Frontal cortex (tissue), 4 donors: ENCODE data around the gene HEMGN. TPM values are rescaled to one million over a fixed set of nuclear protein-coding genes. Genes with fewer than 3 reads are reported as not detected.
"Not testable (repeated sequence)": the region's sequence is repeated elsewhere in the genome, so short reads cannot be mapped to it uniquely, and the experiment has no call there.

Experiments used
- DNase-seq, 2 donors: peaks; one replicate each; pipeline ENCODE4 v3.0.0; 2012; ENCODE audit warnings: low spot score in 2 of 2
- FAIRE-seq: peaks from 2 replicates; lab custom pipeline; 2012; peaks lifted over from hg19 to GRCh38; lab: Jason Lieb, UNC
- total RNA-seq: library from RNA; depleted of rRNA; stranded (reverse); fragments of >200 nt; gene quantifications from one replicate; pipeline ENCODE4 v1.2.3, GENCODE V29; 2014
- donor health status: control.
- donor health status: control.
- donor health status: control.

HEMGN gene
- total RNA-seq, 1 donor from 2014 or later = 3.7 TPM

GRCh38 chr9:97969014-97969413 is 31.0 kb upstream of the HEMGN start:
- FAIRE-seq (no peak), DNase-seq (no peak)

- no peak for DNase-seq
- FAIRE-seq = no peak
Measured at GRCh38 chr9:97966493-97966892, 28.5 kb upstream of the HEMGN start.

GRCh38 chr9:97964901-97965300 is 26.9 kb upstream of the HEMGN start:
- FAIRE-seq (no peak), DNase-seq (no peak)

GRCh38 chr9:97963232-97963631 is 25.3 kb upstream of the HEMGN start:
- no peak for FAIRE-seq
- DNase-seq = no peak

GRCh38 chr9:97962575-97962974 is 24.6 kb upstream of the HEMGN start:
- FAIRE-seq = no peak
- DNase-seq = no peak

GRCh38 chr9:97962136-97962535 is 24.2 kb upstream of the HEMGN start:
- no peak for DNase-seq
- FAIRE-seq = no peak

- FAIRE-seq (no peak), DNase-seq (no peak)
Measured at GRCh38 chr9:97961361-97961760, 23.4 kb upstream of the HEMGN start.

GRCh38 chr9:97960678-97961328 is 22.8 kb upstream of the HEMGN start:
- FAIRE-seq, DNase-seq: not testable (repeated sequence)

- FAIRE-seq (no peak), DNase-seq (no peak)
Measured at GRCh38 chr9:97959585-97959984, 21.6 kb upstream of the HEMGN start.

- DNase-seq = no peak
- no peak for FAIRE-seq
Measured at GRCh38 chr9:97958812-97959511, 21.0 kb upstream of the HEMGN start.

- FAIRE-seq (no peak), DNase-seq (no peak)
Measured at GRCh38 chr9:97956331-97956730, 18.4 kb upstream of the HEMGN start.

GRCh38 chr9:97954550-97954989 is 16.6 kb upstream of the HEMGN start:
- DNase-seq = no peak
- no peak for FAIRE-seq

- FAIRE-seq, DNase-seq: not testable (repeated sequence)
Measured at GRCh38 chr9:97950873-97951272, 12.9 kb upstream of the HEMGN start.

- FAIRE-seq, DNase-seq: not testable (repeated sequence)
Measured at GRCh38 chr9:97947094-97947493, 9.1 kb upstream of the HEMGN start.

- DNase-seq, FAIRE-seq: not testable (repeated sequence)
Measured at GRCh38 chr9:97945470-97945869, 7.5 kb upstream of the HEMGN start.

GRCh38 chr9:97944612-97945011 is 6.6 kb upstream of the HEMGN start:
- FAIRE-seq = no peak
- DNase-seq = no peak

GRCh38 chr9:97943308-97943855 is 5.4 kb upstream of the HEMGN start:
- DNase-seq (no peak), FAIRE-seq (no peak)

GRCh38 chr9:97941323-97941722 is 3.4 kb upstream of the HEMGN start:
- FAIRE-seq (no peak), DNase-seq (no peak)

- FAIRE-seq = no peak
- DNase-seq = no peak
Measured at GRCh38 chr9:97940741-97941140, 2.8 kb upstream of the HEMGN start.

- no peak for FAIRE-seq
- no peak for DNase-seq
Measured at GRCh38 chr9:97940233-97940632, 2.3 kb upstream of the HEMGN start.

- FAIRE-seq (no peak), DNase-seq (no peak)
Measured at GRCh38 chr9:97936998-97937397, 974 bp downstream of the HEMGN start.
